CD14-positive monocyte (primary cell): Measurements from ENCODE around the gene ABCC3. TPM values are rescaled to one million over a fixed set of nuclear protein-coding genes. Genes with fewer than 3 reads are reported as not detected.
A peak's percentile ranks its signal among the peaks of the same experiment; 100 is the strongest.

Source experiments
- DNase-seq, 3 donors: peaks; one replicate each; pipeline ENCODE4 v3.0.0-alpha.2; 2011 to 2022
- H2AFZ ChIP-seq: 2 replicates; pipeline ENCODE4 v1.6.0; 2012; ENCODE audit warnings: mild to moderate bottlenecking, low read depth, low read length, inconsistent platforms; ENCODE audit not compliant: insufficient read depth, poor library complexity, severe bottlenecking
- H3K27ac ChIP-seq, 2 donors: 1 replicate in 1 of 2; 2 replicates in 1 of 2; pipeline ENCODE4 v1.5.1; 2012 to 2013; ENCODE audit warnings: low read length in 2 of 2, control low read depth in 1 of 2, inconsistent platforms in 1 of 2, low read depth in 1 of 2, mild to moderate bottlenecking in 1 of 2
- H3K27me3 ChIP-seq, 2 donors: one replicate each; pipeline versions ENCODE4 v1.6.0 to v1.6.1; 2011 to 2013; ENCODE audit warnings: low read length in 2 of 2; ENCODE audit not compliant: control insufficient read depth in 2 of 2, insufficient read depth in 2 of 2
- H3K36me3 ChIP-seq, 2 donors: replicated peaks in 1 of 2; 1 replicate in 1 of 2; 2 replicates in 1 of 2; pipeline versions ENCODE4 v1.5.1 to v1.6.1; 2012 to 2013; ENCODE audit warnings: low read length in 2 of 2, control low read depth in 1 of 2, inconsistent platforms in 1 of 2, mild to moderate bottlenecking in 1 of 2; ENCODE audit not compliant: insufficient read depth in 2 of 2, control insufficient read depth in 1 of 2
- H3K4me1 ChIP-seq, 2 donors: 1 replicate in 1 of 2; 2 replicates in 1 of 2; pipeline versions ENCODE4 v1.5.1 to v1.6.1; 2012 to 2013; ENCODE audit warnings: low read length in 2 of 2, control low read depth in 1 of 2, inconsistent platforms in 1 of 2, mild to moderate bottlenecking in 1 of 2, moderate library complexity in 1 of 2; ENCODE audit not compliant: insufficient read depth in 2 of 2, control insufficient read depth in 1 of 2
- H3K4me2 ChIP-seq: replicated peaks from 2 replicates; pipeline ENCODE3; 2012; ENCODE audit warnings: low read length, moderate library complexity, mild to moderate bottlenecking; ENCODE audit not compliant: poor library complexity, severe bottlenecking; ENCODE audit errors: extremely low read depth
- H3K4me3 ChIP-seq, 3 experiments: fragments of 200-600 bp in 1 of 3; sonication (generic) in 1 of 3; replicated peaks in 1 of 3; 1 replicate in 2 of 3; 2 replicates in 1 of 3; pipeline ENCODE4 v1.5.1; 2011 to 2013; ENCODE audit warnings: low read length in 3 of 3, mild to moderate bottlenecking in 3 of 3, control low read depth in 2 of 3, low read depth in 2 of 3, inconsistent platforms in 1 of 3, moderate library complexity in 1 of 3
- H3K79me2 ChIP-seq: 2 replicates; pipeline ENCODE4 v1.6.0; 2012; ENCODE audit warnings: mild to moderate bottlenecking, control low read depth, inconsistent platforms, low read length, moderate library complexity; ENCODE audit not compliant: insufficient read depth
- H3K9ac ChIP-seq: 2 replicates; pipeline ENCODE4 v1.6.0; 2017; ENCODE audit warnings: low read length, mild to moderate bottlenecking; ENCODE audit not compliant: insufficient read depth, poor library complexity, severe bottlenecking
- H3K9me3 ChIP-seq, 2 donors: replicated peaks in 1 of 2; 1 replicate in 1 of 2; 2 replicates in 1 of 2; pipeline versions ENCODE4 v1.5.1 to v1.6.1; 2012 to 2013; ENCODE audit warnings: low read length in 2 of 2, control low read depth in 1 of 2; ENCODE audit not compliant: control insufficient read depth in 1 of 2, insufficient read depth in 1 of 2
- H4K20me1 ChIP-seq: 2 replicates; pipeline ENCODE4 v1.6.0; 2012; ENCODE audit warnings: mild to moderate bottlenecking, low read length, control low read depth, moderate library complexity; ENCODE audit not compliant: insufficient read depth
- H3K27ac Mint-ChIP-seq, 7 donors: one replicate each; pipeline ENCODE4 v1.8.0; 2020; ENCODE audit warnings: mild to moderate bottlenecking in 7 of 7, mixed read lengths in 7 of 7, moderate library complexity in 6 of 7, inconsistent platforms in 2 of 7
- H3K27me3 Mint-ChIP-seq, 3 donors: one replicate each; pipeline ENCODE4 v1.8.0; 2021 to 2022; ENCODE audit warnings: low read depth in 3 of 3, mild to moderate bottlenecking in 3 of 3, mixed read lengths in 3 of 3, moderate library complexity in 3 of 3, inconsistent platforms in 1 of 3
- H3K36me3 Mint-ChIP-seq, 2 donors: one replicate each; pipeline ENCODE4 v1.8.0; 2020; ENCODE audit warnings: mixed read lengths in 2 of 2, inconsistent platforms in 1 of 2, mild to moderate bottlenecking in 1 of 2
- H3K4me1 Mint-ChIP-seq: one replicate; pipeline ENCODE4 v1.8.0; 2020; ENCODE audit warnings: mild to moderate bottlenecking, mixed read lengths
- H3K4me3 Mint-ChIP-seq, 2 donors: one replicate each; pipeline ENCODE4 v1.8.0; 2020; ENCODE audit warnings: mild to moderate bottlenecking in 2 of 2, mixed read lengths in 2 of 2, moderate library complexity in 1 of 2
- H3K9me3 Mint-ChIP-seq, 7 donors: one replicate each; pipeline ENCODE4 v1.8.0; 2020 to 2022; ENCODE audit warnings: mixed read lengths in 7 of 7, mild to moderate bottlenecking in 6 of 7, moderate library complexity in 6 of 7, inconsistent platforms in 2 of 7
- CTCF ChIP-seq: fragments of 200-600 bp; IDR thresholded peaks from one replicate; pipeline ENCODE4 v1.8.0; 2022; ENCODE audit warnings: antibody characterized with exemption, mild to moderate bottlenecking
- WGBS: methylation state at CpG from one replicate; pipeline ENCODE4 v1.1.5; 2013; ENCODE audit warnings: missing lambda C conversion rate; ENCODE audit not compliant: insufficient coverage; 5-methylcytosine and 5-hydroxymethylcytosine counted together
- intact Hi-C, 2 donors: fragments of 100-400 bp; cut with micrococcal nuclease; formaldehyde crosslinking; loops; one replicate each; pipeline versions ENCODE4 v1.15.0 to v1.15.1; 2023
- polyA plus RNA-seq, 3 donors: library from polyadenylated mRNA; depleted of rRNA in 1 of 3; unstranded in 2 of 3; stranded (reverse) in 1 of 3; fragments of 300-500 nt in 2 of 3; fragments of >200 nt in 1 of 3; fragmentation: Illumina TruSeq in 2 of 3; gene quantifications; 1 replicate in 2 of 3; 2 replicates in 1 of 3; pipeline ENCODE4 v1.2.3, GENCODE V29; 2012 to 2021

ABCC3 gene
- polyA plus RNA-seq, 3 donors: 2.7 to 74.5 (median 11.4) TPM

- H3K27ac ChIP-seq: no peak overlapping the region
- H3K9me3 Mint-ChIP-seq: no peaks in the 10 kb centered on the region
- H3K36me3 ChIP-seq: peaks cover 55 to 94% of the 10 kb centered on the region in 2 donors
- no peaks in the 10 kb centered on the region for H3K4me1 ChIP-seq
- H3K4me3 Mint-ChIP-seq: no peak overlapping the region
- no peaks in the 10 kb centered on the region for H3K27me3 ChIP-seq
- no peaks in the 10 kb centered on the region for H3K9me3 ChIP-seq
- intact Hi-C loops: no loop called here
- no peak overlapping the region for H3K4me3 ChIP-seq
- peaks cover 46% of the 10 kb centered on the region for H4K20me1 ChIP-seq
- no peak overlapping the region for H3K9ac ChIP-seq
- peaks cover 28% of the 10 kb centered on the region for H3K79me2 ChIP-seq
- H3K27ac Mint-ChIP-seq: peak overlapping the region in 1 of 7 donors; percentile 38
- H3K27me3 Mint-ChIP-seq: no peaks in the 10 kb centered on the region
- H2AFZ ChIP-seq: no peak overlapping the region
- DNase-seq: no peak
- peaks cover 12% of the 10 kb centered on the region for H3K4me1 Mint-ChIP-seq
- TF ChIP-seq CTCF: no peak
- H3K4me2 ChIP-seq: no peak overlapping the region
- 100% methylated on average over 6 of the region's 7 CpGs for WGBS
- H3K36me3 Mint-ChIP-seq: peaks cover 70 to 80% of the 10 kb centered on the region in 2 donors
These were observed 64.7 kb downstream of the ABCC3 start for GRCh38 chr17:50699410-50699809.

- no peak overlapping the region for H3K4me3 Mint-ChIP-seq
- H3K9me3 Mint-ChIP-seq: no peaks in the 10 kb centered on the region
- TF ChIP-seq CTCF: no peak
- Histone ChIP-seq H2AFZ (no peak overlapping the region), H3K79me2 (peaks cover 57% of the 10 kb centered on the region), H4K20me1 (peaks cover 28% of the 10 kb centered on the region), H3K9ac (no peak overlapping the region), H3K27ac (no peak overlapping the region), H3K9me3 (no peaks in the 10 kb centered on the region), H3K36me3 (peaks cover 21 to 61% of the 10 kb centered on the region in 2 donors), H3K4me3 (no peak overlapping the region), H3K4me2 (no peak overlapping the region), H3K27me3 (no peaks in the 10 kb centered on the region), H3K4me1 (peaks cover 12 to 20% of the 10 kb centered on the region in 2 donors)
- DNase-seq: no peak
- WGBS: no CpG with 5 or more reads among the region's 3 CpGs
- no peaks in the 10 kb centered on the region for H3K27me3 Mint-ChIP-seq
- H3K36me3 Mint-ChIP-seq: peaks cover 43 to 51% of the 10 kb centered on the region in 2 donors
- intact Hi-C loops: loop anchor here in 1 of 2 donors (10.0 kb wide), 3 partner anchors 78 to 162 kb away; partner anchors contain the start of genes SPATA20 and TOB1
- H3K27ac Mint-ChIP-seq: peak overlapping the region in 3 of 7 donors; percentile 12 to 52 (median 24)
- H3K4me1 Mint-ChIP-seq: peaks cover 18% of the 10 kb centered on the region
These were observed 68.5 kb downstream of the ABCC3 start for GRCh38 chr17:50703162-50703561.
